ENCODE measurements around the gene ACBD6. TPM values are rescaled to one million over a fixed set of nuclear protein-coding genes. Genes with fewer than 3 reads are reported as not detected.
A peak's percentile ranks its signal among the peaks of the same experiment; 100 is the strongest.
"Not testable (repeated sequence)": the region's sequence is repeated elsewhere in the genome, so short reads cannot be mapped to it uniquely, and the experiment has no call there.

ACBD6 gene
- total RNA-seq, 2 donors from 2014 or later: 44.0 to 53.5 TPM

DNA sequence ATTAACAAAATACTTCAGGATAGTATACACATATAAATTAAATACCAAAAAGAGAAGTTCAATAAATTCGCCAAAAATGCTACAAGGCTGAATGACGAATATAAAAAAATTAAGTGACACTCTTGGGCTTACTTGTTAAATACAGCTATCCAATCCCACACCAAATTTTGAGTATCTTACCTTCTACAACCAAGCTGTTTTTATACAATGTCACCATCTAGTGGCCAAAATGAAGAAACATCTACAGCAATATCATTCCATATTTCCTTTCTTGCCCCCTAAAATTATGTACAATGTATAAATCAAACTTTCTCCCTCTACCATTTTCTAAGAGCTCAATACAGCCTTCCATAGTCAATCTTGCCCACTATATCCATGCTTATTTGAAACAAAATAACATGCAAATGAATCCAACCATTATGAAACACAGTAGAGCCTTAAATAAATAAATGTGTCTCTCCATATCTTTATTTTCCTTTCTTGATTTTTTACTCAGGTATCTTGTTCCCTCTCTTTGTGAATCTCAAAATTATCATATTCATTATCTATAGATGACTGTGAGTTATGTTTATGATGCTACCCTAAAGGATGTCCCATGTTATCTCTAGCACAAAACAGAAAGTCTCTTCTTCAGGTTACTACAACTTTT lies 86.3 kb downstream of the ACBD6 start:
- Histone ChIP-seq H3K27me3 (replicated peaks; ENCODE audit: insufficient read depth) (no peaks in the 10 kb centered on the region), H3K4me3 (no peak overlapping the region), H3K4me1 (ENCODE audit: control insufficient read depth in 1 of 2, low read depth in 2 of 2) (no peaks in the 10 kb centered on the region), H3K9me3 (no peaks in the 10 kb centered on the region), H3K36me3 (no peaks in the 10 kb centered on the region), H3K27ac (no peak overlapping the region)
- ATAC-seq (ENCODE audit: insufficient number of reproducible peaks, low FRiP score, low read depth): no peak
- TF ChIP-seq, protein P1, sequence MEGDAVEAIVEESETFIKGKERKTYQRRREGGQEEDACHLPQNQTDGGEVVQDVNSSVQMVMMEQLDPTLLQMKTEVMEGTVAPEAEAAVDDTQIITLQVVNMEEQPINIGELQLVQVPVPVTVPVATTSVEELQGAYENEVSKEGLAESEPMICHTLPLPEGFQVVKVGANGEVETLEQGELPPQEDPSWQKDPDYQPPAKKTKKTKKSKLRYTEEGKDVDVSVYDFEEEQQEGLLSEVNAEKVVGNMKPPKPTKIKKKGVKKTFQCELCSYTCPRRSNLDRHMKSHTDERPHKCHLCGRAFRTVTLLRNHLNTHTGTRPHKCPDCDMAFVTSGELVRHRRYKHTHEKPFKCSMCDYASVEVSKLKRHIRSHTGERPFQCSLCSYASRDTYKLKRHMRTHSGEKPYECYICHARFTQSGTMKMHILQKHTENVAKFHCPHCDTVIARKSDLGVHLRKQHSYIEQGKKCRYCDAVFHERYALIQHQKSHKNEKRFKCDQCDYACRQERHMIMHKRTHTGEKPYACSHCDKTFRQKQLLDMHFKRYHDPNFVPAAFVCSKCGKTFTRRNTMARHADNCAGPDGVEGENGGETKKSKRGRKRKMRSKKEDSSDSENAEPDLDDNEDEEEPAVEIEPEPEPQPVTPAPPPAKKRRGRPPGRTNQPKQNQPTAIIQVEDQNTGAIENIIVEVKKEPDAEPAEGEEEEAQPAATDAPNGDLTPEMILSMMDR (IDR thresholded peaks at IDR 0.05): peak; percentile 41
- DNase-seq (ENCODE audit: low spot score): no peak

DNA sequence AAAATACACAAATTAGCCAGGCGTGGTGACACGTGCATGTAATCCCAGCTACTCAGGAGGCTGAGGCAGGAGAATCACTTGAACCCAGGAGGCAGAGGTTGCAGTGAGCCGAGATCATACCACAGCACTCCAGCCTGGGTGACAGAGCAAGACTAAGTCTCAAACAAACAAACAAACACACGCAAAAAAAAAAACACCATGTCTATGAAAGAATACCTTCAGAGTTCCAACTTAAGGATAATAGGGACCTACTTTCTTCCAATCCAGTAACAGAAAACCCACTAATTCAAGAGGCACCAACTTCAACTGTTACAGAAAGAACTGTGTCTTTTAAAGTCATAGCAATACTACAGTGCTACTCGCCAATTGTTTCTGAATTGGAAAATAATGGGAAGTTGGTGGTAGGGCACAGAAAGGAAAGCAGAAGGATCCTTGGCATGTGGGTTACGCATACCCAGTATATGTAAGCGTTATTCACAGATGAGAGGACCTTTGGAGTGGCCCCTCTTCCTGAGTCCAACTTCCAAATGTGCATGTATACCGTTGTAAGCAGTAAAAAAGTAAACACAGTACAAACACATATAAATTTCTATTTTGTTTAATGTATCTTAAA lies 87.0 kb downstream of the ACBD6 start:
- no peak overlapping the region for H3K27ac ChIP-seq
- H3K36me3 ChIP-seq: no peaks in the 10 kb centered on the region
- H3K9me3 ChIP-seq: no peaks in the 10 kb centered on the region
- ATAC-seq (ENCODE audit: insufficient number of reproducible peaks, low FRiP score, low read depth) (no peak), DNase-seq (ENCODE audit: low spot score) (no peak)
- TF ChIP-seq, protein P1 (IDR thresholded peaks at IDR 0.05): no peak
- no peak overlapping the region for H3K4me3 ChIP-seq
- H3K27me3 ChIP-seq (replicated peaks; ENCODE audit: insufficient read depth): no peaks in the 10 kb centered on the region
- no peaks in the 10 kb centered on the region for H3K4me1 ChIP-seq (ENCODE audit: control insufficient read depth in 1 of 2, low read depth in 2 of 2)

DNA sequence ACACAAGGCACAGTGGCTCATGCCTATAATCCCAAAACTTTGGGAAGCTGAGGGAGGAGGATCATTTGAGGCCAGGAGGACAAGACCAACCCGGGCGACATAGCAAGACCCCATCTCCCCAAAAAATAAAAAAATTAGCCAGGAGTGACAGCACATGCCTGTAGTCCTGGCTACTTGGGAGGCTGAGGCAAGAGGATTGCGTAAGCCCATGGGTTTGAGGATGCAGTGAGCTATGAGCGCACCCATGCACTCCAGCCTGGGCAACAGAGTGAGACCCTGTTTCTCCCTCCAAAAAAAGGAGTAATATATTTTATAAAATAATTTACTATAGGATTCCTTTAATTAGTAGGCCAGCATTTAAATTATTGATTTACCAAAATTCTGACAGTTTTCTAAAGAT lies 89.8 kb downstream of the ACBD6 start:
- no peaks in the 10 kb centered on the region for H3K9me3 ChIP-seq
- DNase-seq (ENCODE audit: low spot score) (no peak), ATAC-seq (ENCODE audit: insufficient number of reproducible peaks, low FRiP score, low read depth) (no peak)
- no peak overlapping the region for H3K27ac ChIP-seq
- H3K4me3 ChIP-seq: no peak overlapping the region
- H3K27me3 ChIP-seq (replicated peaks; ENCODE audit: insufficient read depth): no peaks in the 10 kb centered on the region
- TF ChIP-seq, protein P1 (IDR thresholded peaks at IDR 0.05): no peak
- no peaks in the 10 kb centered on the region for H3K36me3 ChIP-seq
- H3K4me1 ChIP-seq (ENCODE audit: control insufficient read depth in 1 of 2, low read depth in 2 of 2): no peaks in the 10 kb centered on the region

DNA sequence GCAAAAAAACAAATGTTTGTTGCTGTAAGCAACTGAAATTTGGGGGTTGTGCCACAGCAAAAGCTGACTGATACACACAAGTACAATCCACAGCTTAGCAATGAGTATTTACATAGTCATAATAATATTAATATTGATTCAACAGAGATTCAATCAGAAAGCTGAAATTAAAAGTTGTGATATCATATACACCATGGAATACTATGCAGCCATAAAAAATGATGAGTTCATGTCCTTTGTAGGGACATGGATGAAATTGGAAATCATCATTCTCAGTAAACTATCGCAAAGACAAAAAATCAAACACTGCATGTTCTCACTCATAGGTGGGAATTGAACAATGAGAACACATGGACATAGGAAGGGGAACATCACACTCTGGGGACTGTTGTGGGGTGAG lies 94.2 kb downstream of the ACBD6 start:
- H3K9me3 ChIP-seq; H3K4me3 ChIP-seq; H3K36me3 ChIP-seq; DNase-seq (ENCODE audit: low spot score); ATAC-seq (ENCODE audit: insufficient number of reproducible peaks, low FRiP score, low read depth); H3K4me1 ChIP-seq (ENCODE audit: control insufficient read depth in 1 of 2, low read depth in 2 of 2); H3K27me3 ChIP-seq (replicated peaks; ENCODE audit: insufficient read depth); H3K27ac ChIP-seq: not testable (repeated sequence)

DNA sequence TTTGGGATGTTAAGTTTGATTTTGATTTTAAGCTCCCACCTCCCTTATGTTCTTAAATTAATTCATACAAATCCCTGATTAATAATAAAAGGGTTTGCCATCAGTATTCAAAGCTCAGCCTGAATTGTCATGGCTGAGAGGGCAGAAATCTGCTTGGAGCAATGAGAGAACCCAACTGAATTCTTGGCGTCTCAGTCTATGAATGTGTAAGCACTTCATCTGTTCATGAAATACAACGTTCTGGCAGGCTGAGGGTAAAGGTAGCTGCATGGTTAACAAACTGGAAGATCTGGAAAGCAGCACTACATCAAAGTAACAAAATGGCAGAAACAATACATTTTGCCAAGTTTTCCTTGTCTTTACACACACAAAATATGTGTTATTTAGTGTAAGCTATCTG lies 95.3 kb downstream of the ACBD6 start:
- no peak for ATAC-seq (ENCODE audit: insufficient number of reproducible peaks, low FRiP score, low read depth)
- H3K27me3 ChIP-seq (replicated peaks; ENCODE audit: insufficient read depth): no peaks in the 10 kb centered on the region

More for the DNA sequence above, 95.3 kb downstream of the ACBD6 start:
- no peaks in the 10 kb centered on the region for H3K4me1 ChIP-seq (ENCODE audit: control insufficient read depth in 1 of 2, low read depth in 2 of 2)
- H3K27ac ChIP-seq: no peak overlapping the region
- no peak for DNase-seq (ENCODE audit: low spot score)
- TF ChIP-seq, protein P1 (IDR thresholded peaks at IDR 0.05): no peak
- H3K36me3 ChIP-seq: no peaks in the 10 kb centered on the region
- no peaks in the 10 kb centered on the region for H3K9me3 ChIP-seq
- no peak overlapping the region for H3K4me3 ChIP-seq
